SHP77 (cell line): ENCODE data around the gene TCHHL1.

Source experiments
- DNase-seq, 2 experiments: peaks; one replicate each; lab custom pipeline; 2025; lab: John Stamatoyannopoulos, UW

Gene TCHHL1

GRCh38 chr1:152089014-152089674 lies at the start of gene TCHHL1:
TSS of gene TCHHL1 (minus strand) at chr1:152089064. CDS start at chr1:152088143, 921 bp downstream.
- no peak for DNase-seq

GRCh38 chr1:152137215-152137614 lies 48.4 kb upstream of the TCHHL1 start:
- DNase-seq = no peak

GRCh38 chr1:152130186-152130585 lies 41.3 kb upstream of the TCHHL1 start:
- no peak for DNase-seq

GRCh38 chr1:152127673-152128072 lies 38.8 kb upstream of the TCHHL1 start:
- DNase-seq = no peak

- DNase-seq = no peak
Measured at GRCh38 chr1:152125834-152126443, 37.1 kb upstream of the TCHHL1 start.

GRCh38 chr1:152118915-152119314 lies 30.1 kb upstream of the TCHHL1 start:
- DNase-seq = no peak

GRCh38 chr1:152115344-152115743 lies 26.5 kb upstream of the TCHHL1 start, which contains the start of gene TCHH:
TSS of gene TCHH (minus strand) at chr1:152115444. CDS start at chr1:152114080, 1,364 bp downstream.
- no peak for DNase-seq

GRCh38 chr1:152112885-152113432 lies 24.1 kb upstream of the TCHHL1 start:
- DNase-seq = no peak

GRCh38 chr1:152112101-152112884 lies 23.4 kb upstream of the TCHHL1 start:
- no peak for DNase-seq

GRCh38 chr1:152111515-152111968 lies 22.7 kb upstream of the TCHHL1 start:
- no peak for DNase-seq

- DNase-seq = no peak
Measured at GRCh38 chr1:152110860-152111514, 22.1 kb upstream of the TCHHL1 start.

- DNase-seq = peak; percentile 40 to 65
Measured at GRCh38 chr1:152110365-152110859, 21.5 kb upstream of the TCHHL1 start.

GRCh38 chr1:152109998-152110294 lies 21.1 kb upstream of the TCHHL1 start:
- DNase-seq = peak in 1 of 2 experiments; percentile 24

GRCh38 chr1:152109231-152109997 lies 20.6 kb upstream of the TCHHL1 start:
- DNase-seq = peak in 1 of 2 experiments; percentile 7

GRCh38 chr1:152108882-152109222 lies 20.0 kb upstream of the TCHHL1 start:
- DNase-seq = no peak

GRCh38 chr1:152107984-152108881 lies 19.4 kb upstream of the TCHHL1 start:
- DNase-seq = peak; percentile 29 to 52

- DNase-seq = no peak
Measured at GRCh38 chr1:152107031-152107983, 18.4 kb upstream of the TCHHL1 start.

GRCh38 chr1:152104854-152105253 lies 16.0 kb upstream of the TCHHL1 start:
- no peak for DNase-seq

GRCh38 chr1:152096931-152097330 lies 8.1 kb upstream of the TCHHL1 start:
- DNase-seq = no peak
